Keratinocyte (primary cell): ENCODE measurements around the gene TTYH1. TPM values are rescaled to one million over a fixed set of nuclear protein-coding genes. Genes with fewer than 3 reads are reported as not detected.

Experiments
- DNase-seq: peaks from one replicate; pipeline ENCODE4 v3.0.0-alpha.2; 2011; ENCODE audit warnings: low read depth, missing footprints, low spot score
- FAIRE-seq: peaks from 2 replicates; lab custom pipeline; 2011; peaks lifted over from hg19 to GRCh38; lab: Jason Lieb, UNC
- H2AFZ ChIP-seq: 2 replicates; pipeline ENCODE4 v1.6.0; 2012; ENCODE audit warnings: low read length, control low read depth, inconsistent platforms; ENCODE audit not compliant: control insufficient read depth
- H3K27ac ChIP-seq: 2 replicates; pipeline ENCODE4 v1.5.1; 2011; ENCODE audit warnings: low read length; ENCODE audit not compliant: control insufficient read depth, insufficient read depth
- H3K27me3 ChIP-seq: 3 replicates; pipeline ENCODE4 v1.6.0; 2011; ENCODE audit warnings: low read length; ENCODE audit not compliant: control insufficient read depth, insufficient read depth; ENCODE audit errors: extremely low read depth
- H3K36me3 ChIP-seq, 2 experiments: 2 replicates in 1 of 2; 3 replicates in 1 of 2; pipeline ENCODE4 v1.5.1; 2011; ENCODE audit warnings: low read length in 2 of 2, mild to moderate bottlenecking in 1 of 2; ENCODE audit not compliant: control insufficient read depth in 2 of 2, insufficient read depth in 2 of 2; ENCODE audit errors: extremely low read depth in 1 of 2
- H3K4me1 ChIP-seq: 3 replicates; pipeline ENCODE4 v1.5.1; 2011; ENCODE audit warnings: low read length; ENCODE audit not compliant: control insufficient read depth, insufficient read depth; ENCODE audit errors: extremely low read depth
- H3K4me2 ChIP-seq: 3 replicates; pipeline ENCODE4 v1.6.0; 2011; ENCODE audit warnings: low read depth, low read length; ENCODE audit not compliant: control insufficient read depth, insufficient read depth; ENCODE audit errors: extremely low read depth
- H3K4me3 ChIP-seq, 3 experiments: fragments of 200-600 bp in 1 of 3; sonication (generic) in 1 of 3; 2 replicates in 2 of 3; 3 replicates in 1 of 3; pipeline ENCODE4 v1.5.1; 2011 to 2016; ENCODE audit warnings: low read length in 3 of 3, mild to moderate bottlenecking in 3 of 3, control low read depth in 2 of 3, inconsistent platforms in 1 of 3, low read depth in 1 of 3, mixed read lengths in 1 of 3, mixed run types in 1 of 3, moderate library complexity in 1 of 3; ENCODE audit not compliant: control insufficient read depth in 2 of 3, insufficient read depth in 2 of 3; ENCODE audit errors: extremely low read depth in 1 of 3
- H3K79me2 ChIP-seq: 2 replicates; pipeline ENCODE4 v1.6.0; 2012; ENCODE audit warnings: low read length; ENCODE audit not compliant: control insufficient read depth, insufficient read depth
- H3K9ac ChIP-seq: 3 replicates; pipeline ENCODE4 v1.6.0; 2011; ENCODE audit warnings: low read length; ENCODE audit not compliant: control insufficient read depth, insufficient read depth; ENCODE audit errors: extremely low read depth
- H3K9me1 ChIP-seq: 3 replicates; pipeline ENCODE4 v1.6.0; 2011; ENCODE audit warnings: low read length; ENCODE audit not compliant: control insufficient read depth, insufficient read depth; ENCODE audit errors: extremely low read depth
- H3K9me3 ChIP-seq: 2 replicates; pipeline ENCODE4 v1.5.1; 2012; ENCODE audit warnings: low read depth, low read length; ENCODE audit not compliant: control insufficient read depth
- H4K20me1 ChIP-seq: 3 replicates; pipeline ENCODE4 v1.6.0; 2011; ENCODE audit warnings: low read length; ENCODE audit not compliant: control insufficient read depth, insufficient read depth; ENCODE audit errors: extremely low read depth
- CTCF ChIP-seq, 3 experiments: IDR thresholded peaks in 1 of 3; conservative IDR thresholded peaks in 1 of 3; optimal IDR thresholded peaks in 1 of 3; 2 replicates in 2 of 3; 3 replicates in 1 of 3; pipeline versions ENCODE3 to v1.5.1; 2011; ENCODE audit warnings: low read length in 3 of 3, mild to moderate bottlenecking in 3 of 3, moderate library complexity in 2 of 3, control low read depth in 1 of 3, inconsistent platforms in 1 of 3; ENCODE audit not compliant: insufficient read depth in 2 of 3; ENCODE audit errors: extremely low read depth in 1 of 3
- EZH2 ChIP-seq: IDR thresholded peaks from one replicate; pipeline ENCODE4 v1.6.1; 2012; ENCODE audit warnings: inconsistent platforms, mild to moderate bottlenecking, low read length, moderate library complexity
- dilution Hi-C: fragments of 300-500 bp; cut with MboI; formaldehyde crosslinking; loops from one replicate; pipeline ENCODE4 v1.7.0; 2020; ENCODE audit warnings: low sequenced_read_pairs; ENCODE audit not compliant: extremely low pct_ligation_motif_present
- polyA plus RNA-seq, 5 experiments: library from polyadenylated mRNA; depleted of rRNA in 3 of 5; stranded (reverse) in 3 of 5; stranded (forward) in 1 of 5; unstranded in 1 of 5; fragments of >200 nt; gene quantifications; 1 replicate in 1 of 5; 2 replicates in 3 of 5; 3 replicates in 1 of 5; pipeline versions ENCODE4 v1.2.1 to v1.2.3, GENCODE V29; 2011 to 2012; ENCODE audit warnings: missing spikeins in 2 of 5, low read depth in 1 of 5, low replicate concordance in 1 of 5

The TTYH1 gene
- polyA plus RNA-seq, 1 donor (not counting 4 experiments of a cell fraction or from before 2014, with no cell fraction given): 0.13 TPM

GRCh38 chr19:54411033-54411432 is 4.2 kb upstream of the TTYH1 start:
- no peaks in the 10 kb centered on the region for H4K20me1 ChIP-seq
- H3K36me3 ChIP-seq: no peaks in the 10 kb centered on the region
- H3K9ac ChIP-seq: no peak overlapping the region
- TF ChIP-seq EZH2: no peak
- TF ChIP-seq CTCF (optimal IDR thresholded peaks at IDR 0.05 in 1 of 3, IDR thresholded peaks at IDR 0.05 in 1 of 3, conservative IDR thresholded peaks at IDR 0.05 in 1 of 3; ENCODE audit: extremely low read depth in 1 of 3, insufficient read depth in 2 of 3, low read length in 3 of 3): no peak
- peaks cover 3% of the 10 kb centered on the region for H3K9me3 ChIP-seq
- H3K27ac ChIP-seq: no peak overlapping the region
- no peak for DNase-seq
- no peaks in the 10 kb centered on the region for H3K79me2 ChIP-seq
- no peaks in the 10 kb centered on the region for H3K9me1 ChIP-seq
- dilution Hi-C loops: no loop called here
- no peak overlapping the region for H3K4me3 ChIP-seq
- no peak overlapping the region for H3K4me2 ChIP-seq
- H3K27me3 ChIP-seq: peaks cover 15% of the 10 kb centered on the region
- no peak for FAIRE-seq
- H3K4me1 ChIP-seq: no peaks in the 10 kb centered on the region
- no peak overlapping the region for H2AFZ ChIP-seq

- TF ChIP-seq EZH2 (no peak), CTCF (optimal IDR thresholded peaks at IDR 0.05 in 1 of 3, IDR thresholded peaks at IDR 0.05 in 1 of 3, conservative IDR thresholded peaks at IDR 0.05 in 1 of 3; ENCODE audit: extremely low read depth in 1 of 3, insufficient read depth in 2 of 3, low read length in 3 of 3) (no peak)
- Histone ChIP-seq H3K9me3 (peaks cover 3% of the 10 kb centered on the region), H3K36me3 (no peaks in the 10 kb centered on the region), H3K27me3 (peaks cover 28% of the 10 kb centered on the region), H3K4me2 (no peak overlapping the region), H3K4me1 (no peaks in the 10 kb centered on the region), H3K9me1 (no peaks in the 10 kb centered on the region), H3K4me3 (no peak overlapping the region), H3K79me2 (no peaks in the 10 kb centered on the region), H3K9ac (no peak overlapping the region), H2AFZ (no peak overlapping the region), H4K20me1 (no peaks in the 10 kb centered on the region), H3K27ac (no peak overlapping the region)
- dilution Hi-C loops: no loop called here
- FAIRE-seq (no peak), DNase-seq (no peak)
Observed at GRCh38 chr19:54412877-54413276, 2.4 kb upstream of the TTYH1 start.
